Measurements from ENCODE around the gene TNFRSF1A.

Gene TNFRSF1A

DNA sequence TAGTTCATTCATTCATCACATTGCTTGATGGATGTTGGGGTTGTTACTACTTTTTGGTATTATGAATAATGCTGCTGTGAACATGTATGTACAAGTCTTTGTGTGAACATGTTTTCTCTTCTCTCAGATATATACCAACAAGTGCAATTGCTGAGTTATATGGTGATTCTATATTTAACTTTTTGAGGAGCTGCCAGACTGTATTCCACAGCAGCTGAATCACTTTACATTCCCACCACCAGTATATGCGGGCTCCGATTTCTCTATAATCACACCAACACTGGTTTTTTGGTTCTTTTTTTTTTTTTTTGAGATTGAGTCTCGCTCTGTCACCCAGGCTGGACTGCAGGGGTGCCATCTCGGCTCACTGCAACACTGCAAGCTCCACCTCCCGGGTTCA is 53.6 kb downstream of the TNFRSF1A start:
- DNase-seq (ENCODE audit: low read depth in 1 of 2, low spot score in 1 of 2) = no peak
- Histone ChIP-seq H3K4me3 (replicated peaks; ENCODE audit: insufficient read depth, low read length) (no peak overlapping the region), H3K27me3 (ENCODE audit: insufficient read depth, poor library complexity, severe bottlenecking) (peaks cover 2% of the 10 kb centered on the region)

DNA sequence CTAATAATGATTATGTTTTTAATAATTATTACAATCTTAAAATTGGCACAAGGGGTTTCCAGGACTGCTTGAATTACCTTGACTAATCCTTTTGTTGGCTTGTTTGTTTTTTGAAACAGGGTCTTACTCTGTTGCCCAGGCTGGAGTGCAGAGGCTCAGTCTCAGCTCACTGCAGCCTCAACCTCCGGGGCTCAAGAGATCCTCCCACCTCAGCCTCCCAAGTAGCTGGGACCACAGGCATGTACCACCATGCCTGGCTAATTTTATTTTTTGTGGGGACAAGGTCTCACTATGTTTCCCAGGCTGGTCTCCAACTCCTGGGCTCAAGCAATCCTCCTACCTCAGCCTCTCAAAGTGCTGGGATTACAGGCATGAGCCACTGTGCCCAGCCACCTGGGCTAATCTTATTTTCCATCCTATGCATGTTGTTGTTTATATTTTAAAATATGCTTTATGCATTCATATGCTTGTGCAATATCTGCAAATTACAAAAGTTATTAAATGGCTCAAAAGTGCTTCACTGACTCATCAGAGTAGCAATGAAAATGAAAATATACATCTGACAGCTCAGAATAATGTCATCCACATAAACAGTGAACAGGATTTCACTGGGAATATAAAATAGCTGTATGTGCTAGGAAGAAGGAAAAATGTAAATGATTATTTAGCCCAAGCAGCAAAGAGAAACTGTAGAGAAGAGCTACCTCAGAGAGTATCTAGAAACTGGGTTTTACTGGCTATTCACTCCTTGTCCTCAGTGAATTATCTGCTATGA is 56.2 kb downstream of the TNFRSF1A start:
- TF ChIP-seq SPI1 (IDR thresholded peaks at IDR 0.05; ENCODE audit: borderline replicate concordance, low read depth) (no peak), GABPA (IDR thresholded peaks at IDR 0.05; ENCODE audit: low read depth) (no peak), POLR2AphosphoS5 (IDR thresholded peaks at IDR 0.05; ENCODE audit: low read depth) (no peak)
- TF ChIP-seq, protein P1, sequence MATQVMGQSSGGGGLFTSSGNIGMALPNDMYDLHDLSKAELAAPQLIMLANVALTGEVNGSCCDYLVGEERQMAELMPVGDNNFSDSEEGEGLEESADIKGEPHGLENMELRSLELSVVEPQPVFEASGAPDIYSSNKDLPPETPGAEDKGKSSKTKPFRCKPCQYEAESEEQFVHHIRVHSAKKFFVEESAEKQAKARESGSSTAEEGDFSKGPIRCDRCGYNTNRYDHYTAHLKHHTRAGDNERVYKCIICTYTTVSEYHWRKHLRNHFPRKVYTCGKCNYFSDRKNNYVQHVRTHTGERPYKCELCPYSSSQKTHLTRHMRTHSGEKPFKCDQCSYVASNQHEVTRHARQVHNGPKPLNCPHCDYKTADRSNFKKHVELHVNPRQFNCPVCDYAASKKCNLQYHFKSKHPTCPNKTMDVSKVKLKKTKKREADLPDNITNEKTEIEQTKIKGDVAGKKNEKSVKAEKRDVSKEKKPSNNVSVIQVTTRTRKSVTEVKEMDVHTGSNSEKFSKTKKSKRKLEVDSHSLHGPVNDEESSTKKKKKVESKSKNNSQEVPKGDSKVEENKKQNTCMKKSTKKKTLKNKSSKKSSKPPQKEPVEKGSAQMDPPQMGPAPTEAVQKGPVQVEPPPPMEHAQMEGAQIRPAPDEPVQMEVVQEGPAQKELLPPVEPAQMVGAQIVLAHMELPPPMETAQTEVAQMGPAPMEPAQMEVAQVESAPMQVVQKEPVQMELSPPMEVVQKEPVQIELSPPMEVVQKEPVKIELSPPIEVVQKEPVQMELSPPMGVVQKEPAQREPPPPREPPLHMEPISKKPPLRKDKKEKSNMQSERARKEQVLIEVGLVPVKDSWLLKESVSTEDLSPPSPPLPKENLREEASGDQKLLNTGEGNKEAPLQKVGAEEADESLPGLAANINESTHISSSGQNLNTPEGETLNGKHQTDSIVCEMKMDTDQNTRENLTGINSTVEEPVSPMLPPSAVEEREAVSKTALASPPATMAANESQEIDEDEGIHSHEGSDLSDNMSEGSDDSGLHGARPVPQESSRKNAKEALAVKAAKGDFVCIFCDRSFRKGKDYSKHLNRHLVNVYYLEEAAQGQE (IDR thresholded peaks at IDR 0.05; ENCODE audit: insufficient replicate concordance, low read depth) = no peak
- TF ChIP-seq, protein P2, sequence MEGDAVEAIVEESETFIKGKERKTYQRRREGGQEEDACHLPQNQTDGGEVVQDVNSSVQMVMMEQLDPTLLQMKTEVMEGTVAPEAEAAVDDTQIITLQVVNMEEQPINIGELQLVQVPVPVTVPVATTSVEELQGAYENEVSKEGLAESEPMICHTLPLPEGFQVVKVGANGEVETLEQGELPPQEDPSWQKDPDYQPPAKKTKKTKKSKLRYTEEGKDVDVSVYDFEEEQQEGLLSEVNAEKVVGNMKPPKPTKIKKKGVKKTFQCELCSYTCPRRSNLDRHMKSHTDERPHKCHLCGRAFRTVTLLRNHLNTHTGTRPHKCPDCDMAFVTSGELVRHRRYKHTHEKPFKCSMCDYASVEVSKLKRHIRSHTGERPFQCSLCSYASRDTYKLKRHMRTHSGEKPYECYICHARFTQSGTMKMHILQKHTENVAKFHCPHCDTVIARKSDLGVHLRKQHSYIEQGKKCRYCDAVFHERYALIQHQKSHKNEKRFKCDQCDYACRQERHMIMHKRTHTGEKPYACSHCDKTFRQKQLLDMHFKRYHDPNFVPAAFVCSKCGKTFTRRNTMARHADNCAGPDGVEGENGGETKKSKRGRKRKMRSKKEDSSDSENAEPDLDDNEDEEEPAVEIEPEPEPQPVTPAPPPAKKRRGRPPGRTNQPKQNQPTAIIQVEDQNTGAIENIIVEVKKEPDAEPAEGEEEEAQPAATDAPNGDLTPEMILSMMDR (IDR thresholded peaks at IDR 0.05; ENCODE audit: insufficient read depth, low read length) = no peak
- DNase-seq (ENCODE audit: low read depth in 1 of 2, low spot score in 1 of 2) = no peak

More for the DNA sequence above, 53.6 kb downstream of the TNFRSF1A start:
- TF ChIP-seq SPI1 (IDR thresholded peaks at IDR 0.05; ENCODE audit: borderline replicate concordance, low read depth) = no peak
- H3K27ac ChIP-seq (replicated peaks) = no peak overlapping the region

DNA sequence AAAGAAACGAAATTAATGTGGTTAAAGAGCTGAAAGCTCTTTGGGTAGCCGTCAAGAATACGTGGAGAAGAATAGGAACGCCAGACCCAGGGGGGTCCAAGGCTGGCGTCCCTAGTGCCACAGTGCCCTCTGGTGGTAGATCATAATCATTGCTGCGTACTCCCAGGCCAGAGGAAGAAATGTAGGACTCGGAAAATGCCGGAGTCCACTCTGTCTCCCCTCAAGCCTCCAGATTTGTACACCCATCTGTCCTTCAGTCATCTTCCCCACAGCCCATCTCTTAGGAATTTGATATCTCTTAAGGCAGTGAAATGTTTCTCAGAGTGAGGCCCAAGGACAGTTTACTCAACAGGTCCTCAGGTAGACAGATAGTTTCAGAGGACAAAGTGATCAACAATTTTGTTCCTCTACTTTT is 56.8 kb downstream of the TNFRSF1A start:
- H3K27me3 ChIP-seq (ENCODE audit: insufficient read depth, poor library complexity, severe bottlenecking) = no peaks in the 10 kb centered on the region
- TF ChIP-seq SPI1 (IDR thresholded peaks at IDR 0.05; ENCODE audit: borderline replicate concordance, low read depth) (no peak), POLR2AphosphoS5 (IDR thresholded peaks at IDR 0.05; ENCODE audit: low read depth) (no peak), GABPA (IDR thresholded peaks at IDR 0.05; ENCODE audit: low read depth) (no peak)
- TF ChIP-seq, protein P2 (IDR thresholded peaks at IDR 0.05; ENCODE audit: insufficient read depth, low read length) = peak; percentile 82
- TF ChIP-seq, protein P1 (IDR thresholded peaks at IDR 0.05; ENCODE audit: insufficient replicate concordance, low read depth) = no peak
- H3K27ac ChIP-seq (replicated peaks) = no peak overlapping the region
- H3K4me3 ChIP-seq (replicated peaks; ENCODE audit: insufficient read depth, low read length) = no peak overlapping the region
- peak; percentile 35 to 51 for DNase-seq (ENCODE audit: low read depth in 1 of 2, low spot score in 1 of 2)

More for the DNA sequence above, 56.2 kb downstream of the TNFRSF1A start:
- Histone ChIP-seq H3K4me3 (replicated peaks; ENCODE audit: insufficient read depth, low read length) (no peak overlapping the region), H3K27ac (replicated peaks) (no peak overlapping the region), H3K27me3 (ENCODE audit: insufficient read depth, poor library complexity, severe bottlenecking) (no peaks in the 10 kb centered on the region)

DNA sequence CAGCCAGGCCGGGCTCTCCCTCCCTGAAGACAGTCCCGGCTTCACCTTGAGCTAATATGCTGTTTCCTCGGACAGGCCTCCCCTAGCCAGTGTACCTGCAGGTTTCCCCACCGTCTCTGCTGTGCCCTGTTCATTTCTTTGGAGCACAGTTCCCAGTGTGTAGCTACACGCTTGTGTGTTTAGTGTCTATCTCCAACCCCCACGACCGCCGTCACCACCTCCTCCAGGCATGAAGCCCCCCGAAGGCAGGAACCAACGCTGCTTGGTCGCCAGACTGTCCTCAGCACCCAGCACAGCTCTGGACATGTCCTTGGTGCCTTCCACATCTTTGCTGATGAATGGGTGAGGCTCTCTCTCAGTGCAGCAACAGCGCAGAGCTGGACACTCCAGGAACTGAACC is 57.6 kb downstream of the TNFRSF1A start:
- no peak for DNase-seq (ENCODE audit: low read depth in 1 of 2, low spot score in 1 of 2)
- no peak for TF ChIP-seq POLR2AphosphoS5 (IDR thresholded peaks at IDR 0.05; ENCODE audit: low read depth)
- TF ChIP-seq, protein P1 (IDR thresholded peaks at IDR 0.05; ENCODE audit: insufficient replicate concordance, low read depth) = no peak
- no peak for TF ChIP-seq SPI1 (IDR thresholded peaks at IDR 0.05; ENCODE audit: borderline replicate concordance, low read depth)
- TF ChIP-seq, protein P2 (IDR thresholded peaks at IDR 0.05; ENCODE audit: insufficient read depth, low read length) = no peak
- TF ChIP-seq GABPA (IDR thresholded peaks at IDR 0.05; ENCODE audit: low read depth) = no peak
- H3K4me3 ChIP-seq (replicated peaks; ENCODE audit: insufficient read depth, low read length) = no peak overlapping the region
- H3K27me3 ChIP-seq (ENCODE audit: insufficient read depth, poor library complexity, severe bottlenecking) = no peaks in the 10 kb centered on the region
- H3K27ac ChIP-seq (replicated peaks) = no peak overlapping the region

Data from HL-60 (cell line).